GM19099 (cell line): ENCODE data around the gene NOS1.

Experiments used
- POLR2A ChIP-seq: IDR thresholded peaks from 3 replicates; pipeline ENCODE4 v1.6.1; 2011; ENCODE audit warnings: low read depth; ENCODE audit not compliant: insufficient read length; ENCODE audit errors: extremely low read depth

The NOS1 gene

GRCh38 chr12:117367006-117367638, 5.7 kb upstream of the NOS1 start:
- no peak for TF ChIP-seq POLR2A

DNA sequence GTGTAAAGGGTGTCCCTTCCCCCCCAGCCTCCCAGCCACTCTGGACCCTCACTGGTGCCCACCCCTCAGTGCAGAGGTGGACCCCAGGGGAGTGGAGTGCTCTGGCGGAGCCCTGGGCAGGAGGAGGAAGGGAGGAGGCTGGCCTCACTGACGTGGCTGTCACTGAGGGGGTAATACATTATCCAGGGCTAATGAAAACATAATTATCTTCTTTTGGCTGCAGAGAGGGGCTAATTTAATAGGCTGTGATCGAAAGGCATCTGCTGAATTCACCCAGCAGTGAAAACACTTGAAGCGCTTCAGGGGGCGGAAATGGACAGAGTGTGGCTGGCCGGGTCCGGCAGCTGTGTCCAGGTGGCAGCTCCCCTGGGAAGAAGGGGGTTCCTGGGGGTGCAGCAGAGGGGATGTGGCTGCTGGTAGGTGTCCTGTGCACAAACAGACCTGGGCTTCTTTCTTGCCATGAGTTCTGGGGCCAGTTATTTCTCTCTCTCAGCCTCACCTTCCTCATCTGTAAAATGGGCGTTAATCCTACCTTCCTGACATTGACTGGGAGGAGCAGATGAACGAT, 3.7 kb upstream of the NOS1 start:
- TF ChIP-seq POLR2A: no peak

- no peak for TF ChIP-seq POLR2A
These were observed 2.6 kb upstream of the NOS1 start for GRCh38 chr12:117363953-117364486.

DNA sequence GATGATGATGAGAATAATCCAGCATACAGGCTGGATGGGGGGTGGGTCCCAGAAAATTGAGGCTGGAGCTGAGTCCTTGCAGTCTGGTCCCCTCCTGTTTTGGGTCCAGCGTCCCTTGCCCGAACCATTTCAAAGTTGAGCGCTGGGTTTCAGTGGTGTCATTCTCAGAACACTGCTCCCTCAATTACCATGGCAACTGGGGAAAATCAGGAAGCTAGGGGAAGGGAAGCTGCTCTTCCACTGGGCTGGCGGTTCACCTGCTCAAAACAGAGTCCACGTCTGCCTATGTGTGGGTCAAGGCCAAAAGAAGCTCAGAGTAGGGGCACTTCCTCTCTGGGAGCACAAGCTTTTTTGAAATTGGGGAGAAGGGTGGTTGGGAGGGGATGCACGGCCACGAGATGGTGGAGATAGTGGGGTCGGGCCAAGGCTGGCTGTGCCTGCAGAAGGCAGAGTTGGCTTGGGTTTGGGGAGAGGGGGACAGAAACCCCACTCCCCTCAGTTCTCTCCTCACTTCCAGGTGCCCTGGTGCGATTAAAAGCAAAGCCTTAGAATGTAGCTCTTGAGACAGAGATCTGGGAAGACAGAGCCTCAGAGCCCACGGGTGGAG, 1.7 kb upstream of the NOS1 start:
- TF ChIP-seq POLR2A: no peak

DNA sequence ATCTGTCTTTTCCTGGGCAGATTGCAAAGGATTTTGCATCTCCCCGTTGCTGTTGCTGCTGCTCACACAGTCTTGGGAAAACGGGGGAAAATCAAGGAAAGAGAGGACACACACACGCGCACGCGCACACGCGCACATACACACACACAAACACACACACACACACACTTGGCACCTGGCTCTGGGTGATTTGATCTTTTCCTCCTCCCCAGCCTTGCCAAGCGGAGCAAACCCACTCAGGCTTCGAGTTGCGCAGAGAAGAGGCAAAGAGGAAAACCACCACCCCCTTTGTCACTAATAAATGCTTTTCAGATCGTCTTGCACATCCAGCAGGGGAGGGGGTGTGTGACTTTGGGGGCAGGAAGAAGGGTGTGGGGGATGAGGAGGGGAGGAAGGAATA, 965 bp upstream of the NOS1 start:
- no peak for TF ChIP-seq POLR2A

GRCh38 chr12:117361905-117362304, 479 bp upstream of the NOS1 start:
- no peak for TF ChIP-seq POLR2A

DNA sequence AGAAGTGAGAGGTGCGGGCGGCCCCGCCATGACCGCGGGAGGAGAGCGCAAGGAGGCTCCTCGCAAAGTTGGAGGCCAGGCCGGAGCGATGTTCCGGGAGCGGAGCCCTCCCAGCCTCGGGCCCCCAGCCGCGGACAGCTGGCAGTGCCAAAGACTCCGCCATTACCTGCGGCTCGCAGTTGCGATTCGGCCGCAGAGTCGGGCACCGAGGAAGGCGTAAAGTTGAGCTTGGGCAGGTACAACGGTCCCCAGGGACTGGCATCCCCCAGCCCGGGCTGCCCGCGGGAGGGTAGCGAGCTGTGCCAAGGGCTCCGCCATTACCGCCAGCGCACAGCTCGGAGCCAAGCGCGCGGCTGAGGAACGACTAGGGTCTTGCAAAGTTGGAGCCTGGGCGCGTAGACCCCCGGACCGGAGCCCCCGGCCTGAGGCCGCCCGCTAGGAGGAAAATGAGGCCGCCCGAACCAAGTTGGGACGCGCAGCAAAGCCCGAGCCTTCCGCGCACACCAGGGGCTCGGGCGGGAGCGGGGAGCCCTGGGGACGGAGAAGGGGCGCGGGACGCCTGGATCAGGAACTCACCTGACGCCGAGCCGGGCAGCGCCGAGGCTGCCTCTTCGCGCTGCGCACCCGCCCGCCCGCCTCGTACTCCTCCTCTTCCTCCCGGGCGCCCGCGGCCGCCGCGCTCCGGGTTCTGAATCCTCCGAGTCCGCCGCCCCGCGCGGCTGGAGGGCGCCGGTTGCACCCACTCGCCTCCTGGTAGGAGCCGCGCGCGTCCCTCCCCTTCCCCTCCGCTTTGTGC, 677 bp downstream of the NOS1 start:
- TF ChIP-seq POLR2A: no peak

GRCh38 chr12:117360222-117360550, 1.2 kb downstream of the NOS1 start:
- no peak for TF ChIP-seq POLR2A

- no peak for TF ChIP-seq POLR2A
These were observed 2.2 kb downstream of the NOS1 start for GRCh38 chr12:117359029-117359845.

DNA sequence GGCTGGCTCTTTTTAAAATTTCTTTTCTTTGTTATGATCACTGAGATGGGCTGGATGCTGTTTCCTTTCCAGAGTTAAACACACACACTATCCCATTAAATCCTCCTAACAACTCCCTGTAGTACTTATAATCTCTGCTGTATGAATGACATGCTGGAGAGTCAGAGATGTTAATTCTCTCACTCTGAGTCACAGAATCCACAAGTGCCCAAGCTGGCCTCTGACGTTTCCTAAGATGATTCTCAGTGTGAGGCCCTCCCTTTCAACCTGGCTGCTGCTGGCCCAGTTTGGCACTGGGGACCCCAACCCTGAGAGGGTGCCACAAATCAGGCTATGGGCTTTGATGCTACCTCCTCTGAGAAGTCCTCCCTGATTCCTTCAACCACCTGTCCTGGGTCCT, 5.4 kb downstream of the NOS1 start:
- no peak for TF ChIP-seq POLR2A

DNA sequence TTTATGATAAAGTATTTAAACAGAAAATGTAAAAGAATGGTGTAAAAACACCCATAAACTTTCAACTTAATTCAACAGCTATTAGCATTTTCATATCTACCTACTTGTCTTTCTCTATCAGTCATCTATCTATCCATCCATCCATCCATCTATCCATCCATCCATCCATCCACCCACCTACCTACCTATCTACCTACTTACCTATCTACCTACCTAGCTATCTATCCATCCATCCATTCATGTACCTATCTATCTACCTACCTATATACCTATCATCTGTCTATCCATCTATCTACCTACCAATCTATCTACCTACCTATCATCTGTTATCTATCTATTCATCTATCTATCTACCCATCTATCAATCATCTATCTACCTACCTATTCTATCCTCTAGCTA, 8.5 kb downstream of the NOS1 start:
- TF ChIP-seq POLR2A: no peak

GRCh38 chr12:117352206-117352605, 9.2 kb downstream of the NOS1 start:
- TF ChIP-seq POLR2A: no peak

DNA sequence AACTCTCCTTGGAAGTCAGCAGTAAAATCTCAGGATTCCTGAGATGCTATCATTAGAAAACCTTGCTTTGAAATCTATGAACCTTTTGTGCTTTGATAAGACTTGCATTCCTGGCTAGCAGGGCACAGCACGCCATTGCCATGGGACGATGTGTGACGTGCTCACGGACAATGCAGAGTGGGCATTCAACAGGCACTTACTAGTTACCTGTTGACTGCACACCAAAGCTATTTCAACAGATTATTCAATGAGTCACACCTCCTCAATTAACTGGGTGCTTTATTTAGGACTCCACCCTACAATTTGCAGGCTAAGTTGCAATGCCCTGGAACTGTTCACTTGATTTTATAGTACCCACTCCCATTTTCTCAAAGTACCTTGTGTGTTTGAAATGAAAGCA, 11.3 kb downstream of the NOS1 start:
- no peak for TF ChIP-seq POLR2A

DNA sequence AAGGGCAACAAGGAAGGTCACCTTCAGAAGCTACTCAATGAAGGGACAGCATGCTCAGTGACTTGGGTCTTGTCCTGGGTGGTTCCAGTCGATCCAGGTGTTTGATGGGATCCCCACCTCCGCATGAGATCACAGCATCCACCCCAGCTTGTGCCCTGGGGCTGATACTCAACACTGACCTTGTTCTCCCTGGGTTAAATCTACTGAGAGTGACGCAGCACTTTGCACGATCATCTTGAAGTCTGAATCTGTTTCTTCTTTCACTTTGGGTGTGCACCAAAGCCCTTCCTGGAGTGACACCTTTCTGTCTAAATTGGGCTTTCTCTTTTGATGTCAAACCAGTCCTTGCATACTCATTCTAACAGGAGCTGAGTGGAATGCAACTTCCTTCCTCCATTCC, 13.8 kb downstream of the NOS1 start:
- no peak for TF ChIP-seq POLR2A

DNA sequence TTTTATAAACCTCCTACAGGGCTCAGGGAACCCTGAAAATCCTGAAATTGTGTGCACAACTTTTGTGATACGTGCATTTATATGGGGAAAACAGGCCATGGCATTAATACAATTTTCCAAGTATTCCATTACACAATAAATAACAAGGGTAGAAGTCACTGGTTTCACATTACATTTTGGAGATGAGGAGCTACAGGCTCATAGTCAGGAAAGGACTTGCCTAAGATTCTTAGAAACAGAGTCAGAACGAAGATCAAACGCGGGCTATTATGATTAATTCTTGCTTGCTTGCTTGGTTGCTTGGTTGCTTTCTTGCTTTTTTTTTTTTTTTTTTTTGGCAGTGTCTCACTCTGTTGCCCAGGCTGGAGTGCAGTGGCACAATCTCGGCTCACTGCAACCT, 16.7 kb downstream of the NOS1 start:
- no peak for TF ChIP-seq POLR2A
